CD8-positive, alpha-beta memory T cell (primary cell): Measurements from ENCODE around the gene DENND1C. TPM values are rescaled to one million over a fixed set of nuclear protein-coding genes. Genes with fewer than 3 reads are reported as not detected.

Experiments
- CTCF ChIA-PET: fragments of 350-600 bp; sonication (Branson Sonifier 250); formaldehyde crosslinking; loops from one replicate; lab custom pipeline; 2021; ENCODE audit warnings: antibody characterized with exemption; lab: Charles Lee
- POLR2A ChIA-PET: fragments of 350-600 bp; sonication (Branson Sonifier 250); formaldehyde crosslinking; loops from one replicate; lab custom pipeline; 2021; ENCODE audit warnings: antibody characterized with exemption; lab: Charles Lee
- DNase-seq, 5 donors: peaks; one replicate each; pipeline versions ENCODE4 v3.0.0 to v3.0.0-alpha.2; 2020 to 2022; ENCODE audit warnings: mixed read lengths in 1 of 5
- H3K27ac ChIP-seq: one replicate; pipeline ENCODE4 v1.7.0; 2013; ENCODE audit warnings: low read depth, mild to moderate bottlenecking, low read length, moderate library complexity
- H3K27me3 ChIP-seq: 2 replicates; pipeline ENCODE4 v1.7.0; 2013; ENCODE audit warnings: low read length, mild to moderate bottlenecking; ENCODE audit not compliant: insufficient read depth, poor library complexity, severe bottlenecking
- H3K36me3 ChIP-seq: 2 replicates; pipeline ENCODE4 v1.7.0; 2013; ENCODE audit warnings: mild to moderate bottlenecking, low read length, moderate library complexity; ENCODE audit not compliant: insufficient read depth
- H3K4me1 ChIP-seq: 2 replicates; pipeline ENCODE4 v1.7.0; 2013; ENCODE audit warnings: mild to moderate bottlenecking, low read length, moderate library complexity; ENCODE audit not compliant: insufficient read depth
- H3K4me3 ChIP-seq: 2 replicates; pipeline ENCODE4 v1.7.0; 2013; ENCODE audit warnings: mild to moderate bottlenecking, low read length
- H3K9me3 ChIP-seq: 2 replicates; pipeline ENCODE4 v1.7.0; 2013; ENCODE audit warnings: mild to moderate bottlenecking, low read length
- H3K27ac Mint-ChIP-seq, 8 donors: one replicate each; pipeline ENCODE4 v1.8.0; 2020 to 2021; ENCODE audit warnings: mixed read lengths in 8 of 8, mild to moderate bottlenecking in 6 of 8, inconsistent platforms in 3 of 8, moderate library complexity in 3 of 8
- H3K27me3 Mint-ChIP-seq, 2 donors: one replicate each; pipeline ENCODE4 v1.8.0; 2020 to 2021; ENCODE audit warnings: mixed read lengths in 2 of 2, mild to moderate bottlenecking in 1 of 2, moderate library complexity in 1 of 2
- H3K36me3 Mint-ChIP-seq, 3 donors: one replicate each; pipeline ENCODE4 v1.8.0; 2020 to 2021; ENCODE audit warnings: mixed read lengths in 3 of 3, inconsistent platforms in 1 of 3, mild to moderate bottlenecking in 1 of 3
- H3K4me1 Mint-ChIP-seq, 3 donors: one replicate each; pipeline ENCODE4 v1.8.0; 2020 to 2021; ENCODE audit warnings: mixed read lengths in 3 of 3, inconsistent platforms in 1 of 3, mild to moderate bottlenecking in 1 of 3
- H3K4me3 Mint-ChIP-seq, 7 donors: one replicate each; pipeline ENCODE4 v1.8.0; 2020 to 2021; ENCODE audit warnings: mixed read lengths in 7 of 7, mild to moderate bottlenecking in 6 of 7, moderate library complexity in 4 of 7, inconsistent platforms in 2 of 7
- H3K9me3 Mint-ChIP-seq, 5 donors: one replicate each; pipeline ENCODE4 v1.8.0; 2020 to 2022; ENCODE audit warnings: mixed read lengths in 5 of 5, mild to moderate bottlenecking in 3 of 5, moderate library complexity in 2 of 5, inconsistent platforms in 1 of 5
- polyA plus RNA-seq: library from polyadenylated mRNA; unstranded; fragments of 300-500 nt; fragmentation: Illumina TruSeq; gene quantifications from one replicate; pipeline ENCODE4 v1.2.3, GENCODE V29; 2021
- total RNA-seq, 2 experiments: library from RNA; stranded (reverse); gene quantifications; one replicate each; pipeline ENCODE4 v1.2.3, GENCODE V29; 2021

Gene DENND1C
- total and polyA plus RNA-seq, 3 experiments from 2014 or later, result 51.9 to 93.2 (median 55.1) TPM

DNA sequence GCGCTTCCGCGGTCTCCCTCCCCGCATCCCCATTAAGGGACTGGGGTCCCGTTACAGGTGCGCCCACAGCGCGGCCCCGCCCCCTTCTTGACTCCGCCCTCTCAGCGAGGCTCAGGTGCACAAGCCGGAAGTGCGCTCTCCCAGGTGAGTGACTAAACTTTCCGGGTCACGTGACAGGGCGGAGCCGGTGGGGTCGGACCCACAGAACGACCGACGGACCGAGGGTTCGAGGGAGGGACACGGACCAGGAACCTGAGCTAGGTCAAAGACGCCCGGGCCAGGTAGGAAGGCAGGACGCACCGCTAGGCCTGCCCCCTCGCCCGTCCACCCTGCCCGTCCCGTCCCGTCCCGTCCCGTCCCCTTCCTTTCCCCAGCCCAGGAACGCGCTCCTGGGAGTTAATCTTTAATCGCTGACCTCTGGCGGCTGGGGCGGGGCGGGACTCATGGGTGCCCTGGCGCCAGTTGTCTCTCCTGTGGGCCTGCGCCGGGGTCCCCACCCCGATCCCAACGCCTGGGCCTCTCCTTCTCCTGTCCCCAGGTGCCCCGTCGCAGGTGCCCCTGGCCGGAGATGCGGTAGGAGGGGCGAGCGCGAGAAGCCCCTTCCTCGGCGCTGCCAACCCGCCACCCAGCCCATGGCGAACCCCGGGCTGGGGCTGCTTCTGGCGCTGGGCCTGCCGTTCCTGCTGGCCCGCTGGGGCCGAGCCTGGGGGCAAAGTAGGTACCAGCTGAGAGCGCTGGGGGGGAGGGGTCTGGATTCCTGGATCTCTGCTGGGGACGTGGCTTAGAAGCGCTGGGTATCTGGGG, 17.3 kb downstream of the DENND1C start, which contains the start of gene CRB3:
Gene CRB3, plus strand, starts transcription at position 202 of the 804 bp plus-strand sequence. Its CDS starts 431 bp downstream, at position 633.
- ChIA-PET POLR2A (no interaction called here), CTCF (interaction anchor here (1.7 kb wide), 1 partner anchor 18 kb away, joined by 8 read pairs; the partner anchor contains the start of gene DENND1C)
- peaks cover 0 to 26% (median 1%) of the 10 kb centered on the region in 3 donors for H3K36me3 Mint-ChIP-seq
- peak within 1 kb of the TSS; percentile 45 for H3K4me3 ChIP-seq
- no peak within 1 kb of the TSS for H3K27ac ChIP-seq
- H3K4me1 ChIP-seq, result peaks cover 12% of the 10 kb centered on the region
- peaks cover 14 to 25% (median 20%) of the 10 kb centered on the region in 3 donors for H3K4me1 Mint-ChIP-seq
- no peaks in the 10 kb centered on the region for H3K9me3 ChIP-seq
- H3K27me3 Mint-ChIP-seq, result no peaks in the 10 kb centered on the region
- H3K4me3 Mint-ChIP-seq, result peak within 1 kb of the TSS; percentile 33 to 83 (median 63)
- peak within 1 kb of the TSS in 5 of 8 donors; percentile 19 to 91 (median 60) for H3K27ac Mint-ChIP-seq
- H3K27me3 ChIP-seq, result no peaks in the 10 kb centered on the region
- DNase-seq, result peak in 4 of 5 donors; percentile 25 to 77 (median 48)
- no peaks in the 10 kb centered on the region for H3K36me3 ChIP-seq
- H3K9me3 Mint-ChIP-seq, result no peaks in the 10 kb centered on the region

DNA sequence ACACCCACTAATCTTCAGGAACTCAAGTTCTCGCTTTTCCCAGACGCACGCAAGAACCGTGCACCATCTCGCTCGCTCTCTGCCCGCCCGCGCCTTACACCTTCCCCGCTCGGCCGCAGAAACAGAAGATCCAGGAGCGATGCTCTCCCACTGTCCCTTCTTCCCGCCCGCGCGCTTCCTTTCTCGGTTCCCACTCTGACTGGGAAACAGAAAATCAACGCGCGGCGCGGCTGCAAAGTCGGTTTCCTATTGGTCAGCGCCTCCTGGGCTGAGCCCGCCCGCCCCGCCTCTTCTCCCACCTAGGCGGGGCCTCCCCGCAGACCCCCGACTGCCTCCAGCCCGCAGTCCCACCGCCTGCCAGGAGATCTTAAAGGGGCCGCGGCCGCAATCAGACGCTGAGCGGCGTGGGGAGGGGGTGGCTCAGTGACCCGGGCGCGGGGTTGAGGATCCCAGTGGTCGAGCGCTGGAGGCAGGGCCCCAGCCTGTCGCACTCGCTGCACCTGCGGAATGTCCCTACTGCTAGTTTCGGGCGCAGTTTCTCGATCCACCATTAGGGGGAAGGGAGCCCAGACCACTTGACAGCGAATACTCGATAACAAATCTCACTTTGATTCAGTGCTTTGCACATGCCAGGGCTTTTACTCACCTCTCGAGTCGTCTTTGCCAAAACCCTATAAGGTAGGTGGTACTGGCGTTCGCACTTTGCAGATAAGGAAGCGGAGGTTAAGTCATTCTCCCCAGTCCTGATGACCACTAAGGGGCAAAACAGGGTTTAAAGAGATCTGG, 21.3 kb downstream of the DENND1C start:
- Histone ChIP-seq H3K9me3 (no peaks in the 10 kb centered on the region), H3K27ac (peak overlapping the region; percentile 65), H3K4me3 (peak overlapping the region; percentile 95), H3K36me3 (no peaks in the 10 kb centered on the region), H3K4me1 (peaks cover 16% of the 10 kb centered on the region), H3K27me3 (no peaks in the 10 kb centered on the region)
- H3K4me3 Mint-ChIP-seq, result peak overlapping the region; percentile 92 to 98 (median 96)
- peaks cover 0 to 2% (median 1%) of the 10 kb centered on the region in 5 donors for H3K9me3 Mint-ChIP-seq
- H3K4me1 Mint-ChIP-seq, result peaks cover 19 to 35% (median 26%) of the 10 kb centered on the region in 3 donors
- DNase-seq, result peak; percentile 92 to 97 (median 96)
- H3K36me3 Mint-ChIP-seq, result peaks cover 4 to 15% (median 9%) of the 10 kb centered on the region in 3 donors
- H3K27ac Mint-ChIP-seq, result peak overlapping the region; percentile 82 to 97 (median 90)
- POLR2A ChIA-PET, result interaction anchor here (0.7 to 1.3 kb wide), 5 partner anchors 21 to 553 kb away, joined by 5 to 9 read pairs (median 5); partner anchors contain the start of genes DENND1C and KHSRP
- CTCF ChIA-PET, result interaction anchor here (0.7 to 1.4 kb wide), 4 partner anchors 11 to 503 kb away, joined by 3 read pairs; no protein-coding TSS in a partner anchor
- H3K27me3 Mint-ChIP-seq, result no peaks in the 10 kb centered on the region

- peak within 1 kb of the TSS; percentile 82 to 97 (median 90) for H3K27ac Mint-ChIP-seq
- Histone ChIP-seq H3K9me3 (no peaks in the 10 kb centered on the region), H3K36me3 (peaks cover 4% of the 10 kb centered on the region), H3K27ac (peak within 1 kb of the TSS; percentile 65), H3K4me1 (peaks cover 12% of the 10 kb centered on the region), H3K4me3 (peak within 1 kb of the TSS; percentile 95), H3K27me3 (no peaks in the 10 kb centered on the region)
- H3K36me3 Mint-ChIP-seq, result peaks cover 13 to 22% (median 15%) of the 10 kb centered on the region in 3 donors
- ChIA-PET POLR2A (interaction anchor here (1.1 to 1.3 kb wide), 2 partner anchors 23 to 34 kb away, joined by 5 read pairs; partner anchors contain the start of gene KHSRP), CTCF (interaction anchor here (1.2 to 1.4 kb wide), 2 partner anchors 172 to 404 kb away, joined by 3 read pairs; no protein-coding TSS in a partner anchor)
- peaks cover 2 to 9% (median 5%) of the 10 kb centered on the region in 5 donors for H3K9me3 Mint-ChIP-seq
- no peaks in the 10 kb centered on the region for H3K27me3 Mint-ChIP-seq
- H3K4me3 Mint-ChIP-seq, result peak within 1 kb of the TSS; percentile 92 to 98 (median 96)
- H3K4me1 Mint-ChIP-seq, result peaks cover 13 to 28% (median 21%) of the 10 kb centered on the region in 3 donors
- peak; percentile 39 to 74 (median 57) for DNase-seq
Measured at GRCh38 chr19:6459262-6460098, 22.1 kb downstream of the DENND1C start, which contains the start of gene SLC25A23. Gene SLC25A23, minus strand, starts transcription at chr19:6459792. Its CDS starts 164 bp downstream, at chr19:6459628.

DNA sequence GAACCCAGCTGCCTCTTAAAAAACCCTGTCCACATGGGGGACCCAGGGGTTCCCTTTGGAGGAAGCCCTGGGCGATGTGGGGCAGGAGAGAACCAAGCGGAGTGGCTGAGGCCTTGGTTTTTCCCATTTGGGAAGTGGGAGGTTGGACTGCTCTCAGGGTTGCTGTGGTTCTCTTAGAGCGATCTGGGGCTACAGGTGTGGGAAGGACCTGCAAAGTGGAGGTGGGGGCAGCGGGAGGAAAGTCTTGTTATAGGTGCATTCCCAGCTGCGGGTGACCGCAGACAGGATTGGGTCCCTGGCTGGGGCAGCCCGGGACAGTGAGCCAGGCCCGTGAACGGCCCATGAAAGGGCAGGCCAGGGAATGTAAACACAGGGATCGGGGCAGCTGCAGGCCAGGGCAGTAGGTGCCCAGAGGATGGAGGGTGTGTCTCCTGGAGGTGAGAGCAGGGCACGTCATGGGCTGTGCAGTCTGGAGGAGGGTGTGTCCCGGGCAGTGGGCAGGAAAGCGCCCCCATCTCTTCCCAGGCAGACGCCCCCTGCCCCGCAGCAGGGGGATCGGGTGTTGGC, 22.8 kb downstream of the DENND1C start:
- DNase-seq, result no peak
- Mint-ChIP-seq H3K36me3 (peaks cover 13 to 29% (median 20%) of the 10 kb centered on the region in 3 donors), H3K4me3 (peak overlapping the region; percentile 84 to 93 (median 91)), H3K4me1 (peaks cover 11 to 23% (median 21%) of the 10 kb centered on the region in 3 donors), H3K27me3 (no peaks in the 10 kb centered on the region), H3K9me3 (peaks cover 2 to 9% (median 5%) of the 10 kb centered on the region in 5 donors), H3K27ac (peak overlapping the region; percentile 48 to 80 (median 72))
- ChIA-PET CTCF (interaction anchor here (1.2 to 1.4 kb wide), 2 partner anchors 173 to 404 kb away, joined by 3 read pairs; no protein-coding TSS in a partner anchor), POLR2A (interaction anchor here (0.6 to 1.3 kb wide), 2 partner anchors 24 to 1203 kb away, joined by 4 to 5 read pairs; no protein-coding TSS in a partner anchor)
- Histone ChIP-seq H3K4me3 (peak overlapping the region; percentile 95), H3K27me3 (no peaks in the 10 kb centered on the region), H3K36me3 (peaks cover 11% of the 10 kb centered on the region), H3K4me1 (peaks cover 5% of the 10 kb centered on the region), H3K9me3 (peaks cover under 1% of the 10 kb centered on the region), H3K27ac (peak overlapping the region; percentile 65)

- Histone ChIP-seq H3K4me1 (peaks cover 4% of the 10 kb centered on the region), H3K27ac (peak overlapping the region; percentile 65), H3K9me3 (peaks cover 4% of the 10 kb centered on the region), H3K27me3 (no peaks in the 10 kb centered on the region), H3K4me3 (no peak overlapping the region), H3K36me3 (peaks cover 13% of the 10 kb centered on the region)
- H3K36me3 Mint-ChIP-seq, result peaks cover 15 to 33% (median 26%) of the 10 kb centered on the region in 3 donors
- H3K9me3 Mint-ChIP-seq, result peaks cover 4 to 12% (median 8%) of the 10 kb centered on the region in 5 donors
- H3K27me3 Mint-ChIP-seq, result no peaks in the 10 kb centered on the region
- DNase-seq, result no peak
- peaks cover 11 to 22% (median 21%) of the 10 kb centered on the region in 3 donors for H3K4me1 Mint-ChIP-seq
- ChIA-PET POLR2A (interaction anchor here (0.6 kb wide), 1 partner anchor 1204 kb away, joined by 4 read pairs; no protein-coding TSS in a partner anchor), CTCF (no interaction called here)
- H3K27ac Mint-ChIP-seq, result peak overlapping the region in 5 of 8 donors; percentile 48 to 80 (median 64)
- peak overlapping the region; percentile 84 to 93 (median 91) for H3K4me3 Mint-ChIP-seq
Measured at GRCh38 chr19:6457958-6458694, 23.5 kb downstream of the DENND1C start.

DNA sequence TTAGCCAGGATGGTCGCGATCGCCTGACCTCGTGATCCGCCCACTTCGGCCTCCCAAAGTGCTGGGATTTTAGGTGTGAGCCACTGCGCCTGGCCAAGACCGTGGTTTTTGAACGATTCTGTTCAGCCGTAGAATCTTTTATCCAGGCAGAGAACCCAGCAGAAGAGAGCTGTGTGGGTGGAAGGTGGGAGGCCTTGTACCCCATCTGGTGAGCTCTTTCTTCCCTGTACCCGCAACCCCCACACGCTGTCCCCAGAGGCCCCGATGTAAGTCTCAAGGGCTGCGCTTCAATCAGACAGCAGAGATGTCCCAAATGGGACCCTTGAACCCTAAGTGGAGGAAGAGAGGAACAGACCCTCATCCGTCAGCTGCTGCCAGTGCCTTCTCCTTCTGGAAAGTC, 25.7 kb downstream of the DENND1C start:
- H3K4me1 Mint-ChIP-seq, result peaks cover 11 to 22% (median 16%) of the 10 kb centered on the region in 3 donors
- H3K9me3 Mint-ChIP-seq, result peaks cover 4 to 12% (median 8%) of the 10 kb centered on the region in 5 donors
- H3K36me3 Mint-ChIP-seq, result peaks cover 17 to 46% (median 33%) of the 10 kb centered on the region in 3 donors
- no peaks in the 10 kb centered on the region for H3K27me3 ChIP-seq
- H3K4me3 Mint-ChIP-seq, result peak overlapping the region in 1 of 7 donors; percentile 61
- peaks cover 13% of the 10 kb centered on the region for H3K36me3 ChIP-seq
- no peak for DNase-seq
- H3K27me3 Mint-ChIP-seq, result no peaks in the 10 kb centered on the region
- no peak overlapping the region for H3K27ac ChIP-seq
- no peak overlapping the region for H3K27ac Mint-ChIP-seq
- POLR2A ChIA-PET, result no interaction called here
- H3K4me3 ChIP-seq, result no peak overlapping the region
- CTCF ChIA-PET, result interaction anchor here (0.9 kb wide), 1 partner anchor 35 kb away, joined by 3 read pairs; no protein-coding TSS in a partner anchor
- H3K9me3 ChIP-seq, result peaks cover 4% of the 10 kb centered on the region
- H3K4me1 ChIP-seq, result peaks cover 4% of the 10 kb centered on the region
